T-cell (primary cell): ENCODE data around the gene CDK11A. TPM values are rescaled to one million over a fixed set of nuclear protein-coding genes. Genes with fewer than 3 reads are reported as not detected.
"Not testable (repeated sequence)": the region's sequence is repeated elsewhere in the genome, so short reads cannot be mapped to it uniquely, and the experiment has no call there.

Experiments
- ATAC-seq, 4 experiments: fragments of 200-7000 bp in 3 of 4; fragments of 150-1000 bp in 1 of 4; cut with Tn5 transposase; replicated peaks in 1 of 4; 1 replicate in 3 of 4; 2 replicates in 1 of 4; pipeline ENCODE4 v1.10.0; 2021; ENCODE audit warnings: moderate library complexity in 3 of 4, mild to moderate bottlenecking in 2 of 4, moderate number of reproducible peaks in 1 of 4
- CTCF ChIA-PET, 2 donors: fragments of 300-600 bp; sonication (Branson Sonifier 250); formaldehyde crosslinking; loops; one replicate each; lab custom pipeline; 2022; ENCODE audit warnings: antibody characterized with exemption in 2 of 2; lab: Charles Lee
- POLR2A ChIA-PET, 2 donors: fragments of 300-600 bp; sonication (Branson Sonifier 250); formaldehyde crosslinking; loops; one replicate each; lab custom pipeline; 2022; ENCODE audit warnings: antibody characterized with exemption in 2 of 2; lab: Charles Lee
- DNase-seq, 35 experiments: peaks; one replicate each; pipeline versions ENCODE4 v3.0.0 to v3.0.0-alpha.2; 2013 to 2023
- H3K27ac ChIP-seq: one replicate; pipeline ENCODE4 v1.5.1; 2013; ENCODE audit warnings: low read length
- H3K27me3 ChIP-seq, 2 experiments: replicated peaks in 1 of 2; 1 replicate in 1 of 2; 2 replicates in 1 of 2; pipeline versions ENCODE4 v1.6.1 to v1.7.0; 2013; ENCODE audit warnings: low read length in 1 of 2, mixed read lengths in 1 of 2; ENCODE audit not compliant: control insufficient read depth in 2 of 2, insufficient read depth in 2 of 2; ENCODE audit errors: extremely low read depth in 1 of 2
- H3K36me3 ChIP-seq, 2 donors: 1 replicate in 1 of 2; 2 replicates in 1 of 2; pipeline versions ENCODE4 v1.6.1 to v1.7.0; 2013; ENCODE audit warnings: low read length in 1 of 2; ENCODE audit not compliant: control insufficient read depth in 2 of 2, insufficient read depth in 1 of 2; ENCODE audit errors: extremely low read depth in 1 of 2
- H3K4me1 ChIP-seq, 2 experiments: 1 replicate in 1 of 2; 2 replicates in 1 of 2; pipeline versions ENCODE4 v1.6.1 to v1.7.0; 2013; ENCODE audit warnings: low read length in 2 of 2, mixed read lengths in 1 of 2; ENCODE audit not compliant: insufficient read depth in 2 of 2, control insufficient read depth in 1 of 2; ENCODE audit errors: extremely low read depth in 1 of 2
- H3K4me3 ChIP-seq, 2 donors: 1 replicate in 1 of 2; 2 replicates in 1 of 2; pipeline versions ENCODE4 v1.5.1 to v1.7.0; 2013; ENCODE audit warnings: mild to moderate bottlenecking in 2 of 2, low read length in 1 of 2, moderate library complexity in 1 of 2; ENCODE audit not compliant: control insufficient read depth in 1 of 2; ENCODE audit errors: extremely low read depth in 1 of 2
- H3K9me3 ChIP-seq: 2 replicates; pipeline ENCODE4 v1.7.0; 2013
- H3K27ac Mint-ChIP-seq, 2 donors: one replicate each; pipeline ENCODE4 v1.8.0; 2020 to 2021; ENCODE audit warnings: mild to moderate bottlenecking in 2 of 2, mixed read lengths in 2 of 2
- H3K27me3 Mint-ChIP-seq, 2 donors: one replicate each; pipeline ENCODE4 v1.8.0; 2021 to 2022; ENCODE audit warnings: mixed read lengths in 2 of 2
- H3K36me3 Mint-ChIP-seq: one replicate; pipeline ENCODE4 v1.8.0; 2021; ENCODE audit warnings: mixed read lengths
- H3K4me1 Mint-ChIP-seq, 3 donors: one replicate each; pipeline ENCODE4 v1.8.0; 2020 to 2022; ENCODE audit warnings: mixed read lengths in 3 of 3, mild to moderate bottlenecking in 1 of 3
- H3K4me3 Mint-ChIP-seq, 3 donors: one replicate each; pipeline ENCODE4 v1.8.0; 2020 to 2022; ENCODE audit warnings: mild to moderate bottlenecking in 3 of 3, mixed read lengths in 3 of 3, moderate library complexity in 3 of 3
- H3K9me3 Mint-ChIP-seq, 3 donors: one replicate each; pipeline ENCODE4 v1.8.0; 2020 to 2022; ENCODE audit warnings: mixed read lengths in 3 of 3
- WGBS: methylation state at CpG from one replicate; pipeline ENCODE4 v1.1.5; 2013; ENCODE audit warnings: missing lambda C conversion rate; ENCODE audit not compliant: insufficient coverage; 5-methylcytosine and 5-hydroxymethylcytosine counted together
- total RNA-seq, 35 experiments: library from RNA in 6 of 35; stranded (reverse) in 6 of 35; fragments of 120-200 nt in 1 of 35; gene quantifications; one replicate each; pipeline versions ENCODE4 v1.2.1 to v1.2.4 and lab custom pipeline; 2013 to 2026

CDK11A gene
- total RNA-seq, 5 donors from 2014 or later (not counting 1 experiment from before 2014, with no cell fraction given) = 109 to 243 (median 182) TPM

DNA sequence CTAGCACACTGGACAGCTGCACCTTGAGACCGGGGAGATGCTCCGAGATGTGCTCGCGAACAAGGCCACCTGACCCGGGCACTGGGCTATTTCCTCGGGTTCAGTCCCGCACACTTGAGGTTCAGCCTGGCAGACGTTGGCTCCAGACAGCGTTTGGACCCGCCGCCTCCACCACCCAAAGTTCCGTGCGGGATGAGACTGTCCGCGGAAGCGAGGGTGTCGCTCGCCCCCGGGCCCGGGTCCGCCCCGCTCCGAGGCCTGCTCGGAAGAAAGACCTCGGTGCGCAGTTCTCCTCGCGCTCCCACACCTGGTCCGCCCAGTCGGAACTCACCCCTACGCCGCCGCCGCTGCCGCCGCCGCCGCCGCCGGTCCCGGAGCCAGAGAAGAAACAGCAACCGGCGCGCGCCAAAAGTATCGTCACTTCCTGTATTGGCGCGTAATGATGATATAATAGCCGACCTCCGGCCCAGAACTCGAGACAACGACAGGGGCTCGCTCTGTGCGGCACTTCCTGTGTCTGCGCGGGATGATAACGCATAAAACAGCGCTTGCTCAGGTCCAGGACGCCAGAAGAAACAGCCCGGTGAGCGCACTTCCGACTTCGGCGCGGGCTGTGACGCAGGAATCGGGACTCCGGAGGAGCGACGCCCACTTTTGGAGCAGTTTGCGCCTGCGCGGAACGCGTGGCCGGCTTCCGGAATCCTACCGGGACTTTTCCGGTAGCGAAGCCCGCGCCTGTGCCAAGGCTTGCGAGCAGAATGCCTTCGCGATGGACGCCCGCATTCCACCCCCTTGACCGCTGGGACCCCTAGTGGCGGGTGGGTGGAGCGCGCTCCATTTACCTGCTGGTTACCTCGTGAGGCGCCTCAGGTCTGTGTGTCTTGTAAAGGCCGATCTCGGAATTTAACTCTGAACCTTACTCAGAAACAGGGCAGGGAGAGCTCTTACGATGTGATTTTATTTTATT lies 65.3 kb downstream of the CDK11A start, which contains the start of gene CDK11B:
CDK11B (minus strand) TSS at position 422 of the 967 bp plus-strand sequence. CDS start 1,519 bp downstream, outside the sequence.
- H3K9me3 Mint-ChIP-seq, CTCF ChIA-PET, H3K27me3 Mint-ChIP-seq, H3K27me3 ChIP-seq, H3K9me3 ChIP-seq: not testable (repeated sequence)
- ATAC-seq (peak; percentile 91 to 95 (median 94)), DNase-seq (peak; percentile 89 to 99 (median 96))
- WGBS = under 1% methylated on average over 52 of the region's 96 CpGs
- POLR2A ChIA-PET = interaction anchor here (0.6 to 0.7 kb wide), 2 partner anchors 66 to 118 kb away, joined by 3 read pairs; partner anchors contain the start of gene CDK11A (in 1 of the 2)
- peak within 1 kb of the TSS; percentile 97 for H3K27ac ChIP-seq
- peak within 1 kb of the TSS; percentile 54 to 67 for H3K4me3 ChIP-seq
- Mint-ChIP-seq H3K36me3 (peaks cover 12% of the 10 kb centered on the region), H3K4me3 (peak within 1 kb of the TSS; percentile 91 to 98 (median 92)), H3K4me1 (peaks cover 5 to 20% (median 7%) of the 10 kb centered on the region in 3 donors), H3K27ac (peak within 1 kb of the TSS; percentile 100)
- peaks cover 4 to 24% of the 10 kb centered on the region in 2 donors for H3K36me3 ChIP-seq
- peaks cover 0 to 21% of the 10 kb centered on the region in 2 experiments for H3K4me1 ChIP-seq

Other genes starting within 250 kb of the CDK11A start
- gene ATAD3A, start 212.2 kb downstream of the CDK11A start, total RNA-seq = 10 to 100 TPM; 24.6 to 42.5 (median 31.1) TPM
- gene TMEM240, start 183.7 kb downstream of the CDK11A start, total RNA-seq = 1 to 10 TPM; 1.0 to 3.1 (median 1.4) TPM
- 100 to 1,000 TPM; 112 to 135 (median 134) TPM for gene SSU72, start 149.5 kb downstream of the CDK11A start, total RNA-seq
- 1 to 10 TPM; 2.1 to 6.3 (median 5.9) TPM for gene FNDC10, start 124.2 kb downstream of the CDK11A start, total RNA-seq
- 100 to 1,000 TPM in 3 of 5 donors, 10 to 100 TPM in 2; 68.9 to 105 (median 103) TPM for gene MIB2, start 108.9 kb downstream of the CDK11A start, total RNA-seq
- gene MMP23B, start 92.2 kb downstream of the CDK11A start, total RNA-seq = 10 to 100 TPM in 1 of 5 donors, 1 to 10 TPM in 4; 4.8 to 11.2 (median 6.8) TPM
- 10 to 100 TPM; 38.0 to 54.3 (median 43.7) TPM for gene CDK11B, start 65.4 kb downstream of the CDK11A start, total RNA-seq
- 100 to 1,000 TPM in 3 of 5 donors, 10 to 100 TPM in 2; 77.7 to 202 (median 128) TPM for gene SLC35E2B, start 31.6 kb downstream of the CDK11A start, total RNA-seq
- gene NADK, start 54.1 kb upstream of the CDK11A start, total RNA-seq = 10 to 100 TPM; 45.6 to 68.2 (median 58.0) TPM
- 100 to 1,000 TPM; 208 to 295 (median 261) TPM for gene GNB1, start 166.7 kb upstream of the CDK11A start, total RNA-seq
- gene CALML6, start 190.9 kb upstream of the CDK11A start, total RNA-seq = 1 to 10 TPM in 3 of 5 donors, under 1 TPM in 2; 0.82 to 1.3 (median 1.1) TPM
- gene TMEM52, start 194.9 kb upstream of the CDK11A start, total RNA-seq = under 1 TPM in 3 of 5 donors, not detected in 2; 0.28 to 0.93 (median 0.69) TPM